ENCODE measurements around the gene PMEPA1. TPM values are rescaled to one million over a fixed set of nuclear protein-coding genes. Genes with fewer than 3 reads are reported as not detected.

The PMEPA1 gene
- total RNA-seq, 1 donor from 2014 or later = 11.7 TPM

DNA sequence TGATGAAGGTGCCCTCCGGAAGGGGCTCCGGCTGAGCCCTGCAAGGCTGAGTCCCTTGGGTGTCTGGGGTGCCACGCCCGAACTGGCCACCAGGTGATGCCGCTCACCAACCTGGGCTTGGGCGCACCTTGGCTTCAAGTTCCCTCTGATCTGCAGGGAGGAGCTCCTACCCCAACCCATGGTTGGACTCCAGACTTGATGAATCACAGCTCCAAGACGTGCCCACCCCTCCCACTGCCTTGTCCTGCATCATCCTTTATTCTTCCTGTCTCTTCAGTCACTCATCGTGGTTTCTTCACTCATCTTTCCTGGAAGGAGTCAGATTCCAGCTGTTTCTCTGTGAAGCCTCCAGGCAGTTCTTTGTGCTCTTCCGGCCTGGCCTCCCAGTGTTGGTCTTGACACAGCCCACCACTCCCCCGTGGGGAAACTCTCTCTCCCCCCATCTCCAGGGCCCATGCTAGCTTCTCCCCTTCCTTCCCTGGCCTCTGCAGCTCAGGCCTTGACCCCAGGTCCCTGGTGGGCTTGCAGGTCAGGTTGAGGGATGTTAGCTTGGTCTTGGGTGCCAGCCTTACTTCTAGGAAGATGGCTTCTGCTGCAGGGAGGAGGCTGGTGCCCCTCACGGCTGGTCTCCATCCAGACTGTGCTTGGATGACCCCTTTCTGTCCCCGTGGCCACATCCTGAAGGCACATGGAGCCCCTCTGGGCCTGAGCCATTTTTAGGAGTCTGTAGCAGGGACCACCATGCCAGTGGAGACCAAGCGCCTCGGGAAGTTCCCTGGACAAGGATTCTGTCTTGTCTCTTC lies 87.0 kb downstream of the PMEPA1 start:
- no peak for DNase-seq

- no peak for DNase-seq
These were observed 87.6 kb downstream of the PMEPA1 start for GRCh38 chr20:57622201-57622570.

- no peak for DNase-seq
These were observed 88.2 kb downstream of the PMEPA1 start for GRCh38 chr20:57621421-57622200.

DNA sequence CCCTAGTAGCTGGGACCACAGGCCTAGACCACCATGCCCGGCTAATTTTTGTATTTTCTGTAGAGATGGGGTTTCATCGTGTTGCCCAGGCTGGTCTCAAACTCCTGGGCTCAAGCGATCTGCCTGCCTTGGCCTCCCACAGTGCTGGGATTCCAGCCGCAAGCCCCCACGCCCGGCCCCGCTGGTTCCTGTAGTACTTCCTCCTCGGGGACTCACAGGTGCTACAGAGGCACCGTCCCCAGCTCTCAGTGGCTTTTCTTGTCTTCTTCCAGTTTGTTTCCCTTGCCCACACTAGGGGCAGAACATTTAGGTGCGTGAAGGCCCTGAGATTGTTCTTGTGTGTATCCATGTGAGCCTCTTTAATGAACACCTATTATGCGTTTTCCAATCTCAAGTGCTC lies 88.8 kb downstream of the PMEPA1 start:
- no peak for DNase-seq

DNA sequence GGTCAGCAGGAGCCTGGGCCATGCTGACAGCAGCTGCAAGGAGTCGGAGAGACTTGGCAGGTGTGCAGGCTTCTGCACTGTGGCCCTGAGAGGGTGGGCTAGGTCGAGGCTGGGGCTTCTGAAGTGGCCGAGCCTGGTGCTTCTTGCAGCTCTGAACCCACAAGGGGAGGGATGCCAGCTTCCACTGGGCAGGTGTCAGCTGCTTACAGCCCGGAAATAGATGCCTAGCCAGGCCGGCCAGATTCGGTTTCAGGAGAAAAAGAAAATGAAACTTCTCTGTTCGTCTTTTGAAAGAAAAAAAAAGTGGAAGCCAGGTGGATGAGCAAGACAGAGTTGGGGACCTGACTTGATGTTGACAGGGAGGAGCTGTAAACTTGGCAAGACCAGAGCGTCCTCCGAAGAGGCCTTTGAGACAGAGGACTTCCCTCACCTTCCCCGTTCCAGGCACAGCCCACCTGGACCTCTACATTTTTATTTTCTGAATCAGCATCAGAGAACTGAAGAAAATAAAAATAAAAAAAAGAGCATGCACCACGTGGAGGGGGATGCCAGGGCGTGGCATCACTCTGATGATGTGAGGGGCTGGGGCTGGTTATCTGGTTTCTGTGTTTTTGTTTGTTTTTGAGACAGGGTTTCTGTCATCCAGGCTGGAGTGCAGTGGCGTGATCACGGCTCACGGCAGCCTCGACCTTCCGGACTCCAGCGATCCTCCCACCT lies 89.4 kb downstream of the PMEPA1 start, which contains the start of gene ZBP1:
ZBP1 (minus strand) TSS at position 153 of the 717 bp plus-strand sequence; CDS start at position 22, 131 bp downstream.
- no peak for DNase-seq

DNA sequence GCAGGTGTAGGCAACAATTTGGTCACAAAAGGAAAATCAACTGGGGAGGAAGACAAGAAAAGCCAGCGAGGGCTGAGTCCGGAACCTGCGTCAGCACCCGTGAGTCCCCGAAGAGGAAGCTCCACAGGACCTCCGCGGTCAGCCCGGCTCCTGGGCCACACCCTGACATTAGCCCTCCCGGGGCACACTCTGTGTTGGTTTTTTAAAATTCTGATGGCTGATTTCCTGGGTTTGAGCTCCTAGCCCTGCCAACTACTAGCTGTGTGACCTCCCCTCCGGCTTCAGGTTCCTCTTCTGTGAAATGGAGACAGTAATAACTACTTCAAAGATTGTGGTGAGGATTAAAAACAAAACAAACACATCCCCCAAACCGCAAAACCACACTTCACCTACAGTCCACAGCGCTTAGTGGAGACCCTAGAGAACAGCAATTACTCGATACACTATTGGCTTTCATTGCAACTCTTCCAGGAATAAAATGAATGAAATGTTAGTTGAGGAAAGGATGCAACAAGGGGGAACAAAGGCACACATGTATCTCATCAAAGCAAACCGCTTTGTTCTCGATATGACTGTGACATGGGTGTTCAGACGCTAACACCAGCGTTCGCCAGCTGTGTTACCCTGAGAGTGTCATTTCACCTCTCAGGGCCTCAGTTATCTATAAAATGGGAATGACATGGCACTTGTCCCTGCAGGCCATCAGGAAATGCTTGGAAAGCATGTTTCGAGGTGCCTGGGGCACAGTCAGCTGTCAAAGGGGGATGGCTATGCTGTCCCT lies 90.6 kb downstream of the PMEPA1 start:
- DNase-seq = no peak

GRCh38 chr20:57618764-57619050 lies 91.1 kb downstream of the PMEPA1 start:
- no peak for DNase-seq

DNA sequence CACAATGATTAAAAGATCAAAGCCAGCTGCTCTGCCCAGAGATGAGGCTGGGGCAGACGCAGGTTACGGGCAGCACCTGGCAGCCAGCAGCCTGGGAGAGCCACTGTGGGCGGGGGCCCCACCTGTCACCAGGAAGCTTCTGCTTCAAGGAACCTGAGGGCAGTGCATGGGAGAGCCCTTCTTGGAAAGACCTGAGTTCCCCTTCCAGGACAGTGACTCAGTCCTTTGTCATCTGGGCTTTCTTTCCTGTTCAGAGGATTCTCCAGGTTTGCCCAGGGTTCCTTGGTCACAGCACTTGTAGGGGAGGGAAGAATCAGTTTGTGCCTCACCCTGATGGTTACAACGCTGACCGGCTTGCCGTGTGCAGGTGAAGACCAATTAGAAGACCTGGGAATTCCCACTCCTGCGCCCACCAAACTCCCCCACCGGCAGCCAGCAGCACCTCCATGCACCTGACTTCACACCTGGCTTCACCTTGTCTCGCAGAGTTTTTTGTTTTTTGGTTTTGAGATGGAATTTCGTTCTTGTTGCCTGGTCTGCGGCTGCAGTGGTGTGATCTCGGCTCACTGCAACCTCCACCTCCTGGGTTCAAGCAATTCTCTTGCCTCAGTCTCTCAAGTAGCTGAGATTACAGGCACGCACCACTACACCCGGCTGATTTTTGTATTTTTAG lies 91.6 kb downstream of the PMEPA1 start:
- DNase-seq = no peak

DNA sequence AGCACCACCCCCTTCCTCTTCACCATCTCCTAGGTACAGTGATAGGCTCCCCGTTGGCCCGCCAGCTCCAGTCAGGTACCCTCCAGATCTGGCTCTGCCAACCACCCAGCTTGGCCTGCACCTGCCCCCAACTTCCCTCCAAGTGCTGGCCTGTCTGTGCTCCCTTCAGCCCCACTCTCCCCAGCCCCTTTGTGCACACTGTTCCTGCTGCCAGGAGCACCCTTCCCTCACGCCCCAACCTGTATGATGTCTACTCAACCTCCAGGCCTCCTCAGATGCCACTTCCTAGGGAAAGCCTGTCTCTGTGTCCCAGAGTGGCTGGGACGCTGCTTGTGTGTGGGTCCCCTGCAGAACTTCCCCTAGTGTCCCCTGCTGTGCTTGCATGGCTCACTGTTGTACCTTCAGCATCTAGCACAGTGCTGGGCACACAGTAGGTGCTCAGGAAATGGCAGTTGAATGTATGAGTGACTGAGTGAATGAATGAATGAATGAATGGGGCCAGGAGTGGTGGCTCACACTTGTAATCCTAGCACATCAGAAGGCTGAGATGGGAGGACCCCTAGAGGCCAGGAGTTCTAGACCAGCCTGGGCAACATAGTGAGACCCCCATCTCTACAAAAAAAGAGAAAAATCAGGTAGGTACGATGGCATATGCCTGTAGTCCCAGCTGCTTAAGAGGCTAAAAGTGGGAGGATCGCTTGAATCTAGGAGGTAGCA lies 92.6 kb downstream of the PMEPA1 start:
- DNase-seq = no peak

- DNase-seq = no peak
These were observed 93.5 kb downstream of the PMEPA1 start for GRCh38 chr20:57616143-57616951.

GRCh38 chr20:57615445-57615811 lies 94.4 kb downstream of the PMEPA1 start:
- DNase-seq = no peak

- no peak for DNase-seq
These were observed 95.0 kb downstream of the PMEPA1 start for GRCh38 chr20:57614490-57615444.

- no peak for DNase-seq
These were observed 96.3 kb downstream of the PMEPA1 start for GRCh38 chr20:57613481-57613921.

DNA sequence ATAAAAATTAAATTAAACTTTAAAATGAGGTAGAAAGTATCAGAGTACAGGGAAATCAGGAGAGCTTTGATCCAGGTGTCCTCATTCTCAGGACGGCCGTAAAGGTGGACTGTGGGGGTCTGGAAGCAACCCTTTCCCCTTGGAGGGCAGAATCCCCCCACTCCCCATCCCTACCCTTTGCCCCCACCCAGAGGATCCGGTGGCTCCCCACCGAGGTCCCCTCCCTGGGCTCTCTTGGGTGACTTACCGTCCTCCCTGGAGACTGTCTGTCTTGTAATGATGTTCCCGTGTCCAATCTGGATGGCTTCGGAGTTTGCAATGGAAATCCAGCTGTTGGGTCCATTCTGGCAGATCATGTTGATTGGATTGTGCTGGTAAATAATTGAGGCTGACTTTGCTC lies 96.9 kb downstream of the PMEPA1 start:
- DNase-seq = no peak

DNA sequence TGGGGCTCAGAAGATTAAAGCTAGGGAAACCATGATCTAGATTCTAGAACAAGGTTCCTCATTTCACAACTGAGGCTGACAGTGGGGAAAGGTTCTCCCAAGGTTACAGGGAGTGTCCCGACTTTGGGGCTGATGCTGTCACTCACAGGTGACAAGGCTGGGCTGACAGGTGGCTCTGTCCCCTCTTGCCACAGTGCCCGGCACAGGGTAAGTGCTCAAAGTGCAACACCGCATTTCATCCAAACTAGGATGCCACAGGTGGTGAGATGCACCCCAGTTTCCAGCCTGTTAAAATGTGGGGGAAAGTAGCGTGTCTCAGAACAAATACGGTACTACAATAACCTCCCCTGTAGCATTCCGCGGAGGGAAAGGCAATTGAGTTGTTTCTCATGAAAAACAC lies 97.4 kb downstream of the PMEPA1 start:
- no peak for DNase-seq

DNA sequence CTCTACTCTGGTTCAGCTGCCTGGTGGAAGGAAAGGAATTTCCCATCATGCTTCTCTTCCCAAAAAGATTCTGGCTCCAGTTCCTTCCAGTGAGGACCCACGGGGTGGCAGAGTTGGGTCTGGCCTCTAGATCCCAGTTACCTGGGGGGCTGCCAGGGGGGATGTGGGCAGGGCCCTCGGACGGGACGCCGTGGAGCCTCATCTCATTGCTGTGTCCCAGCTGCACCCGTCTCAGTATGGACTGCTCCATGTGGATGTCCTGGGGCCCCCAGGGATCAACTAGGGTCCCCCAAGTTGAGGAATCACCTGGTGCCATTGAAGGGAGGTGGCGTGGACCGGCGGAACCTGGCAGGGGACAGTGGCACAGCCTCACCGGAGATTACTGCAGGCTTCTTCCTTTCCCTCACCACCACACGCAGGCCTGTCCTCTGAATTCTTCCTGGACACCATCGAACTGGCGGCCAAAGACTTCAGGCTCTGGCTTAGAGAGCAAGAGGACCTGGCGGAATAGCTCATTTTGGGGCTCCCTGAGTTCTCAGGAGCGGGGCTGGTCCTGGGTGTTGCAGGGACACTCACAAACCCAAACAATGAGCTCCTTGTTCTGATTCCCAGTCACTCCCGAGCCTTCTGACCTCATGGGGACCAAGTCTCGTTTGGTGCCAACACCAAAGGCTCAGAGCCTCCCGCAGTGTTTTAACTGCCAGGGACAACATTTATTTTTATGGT lies 98.1 kb downstream of the PMEPA1 start:
- DNase-seq = no peak

DNA sequence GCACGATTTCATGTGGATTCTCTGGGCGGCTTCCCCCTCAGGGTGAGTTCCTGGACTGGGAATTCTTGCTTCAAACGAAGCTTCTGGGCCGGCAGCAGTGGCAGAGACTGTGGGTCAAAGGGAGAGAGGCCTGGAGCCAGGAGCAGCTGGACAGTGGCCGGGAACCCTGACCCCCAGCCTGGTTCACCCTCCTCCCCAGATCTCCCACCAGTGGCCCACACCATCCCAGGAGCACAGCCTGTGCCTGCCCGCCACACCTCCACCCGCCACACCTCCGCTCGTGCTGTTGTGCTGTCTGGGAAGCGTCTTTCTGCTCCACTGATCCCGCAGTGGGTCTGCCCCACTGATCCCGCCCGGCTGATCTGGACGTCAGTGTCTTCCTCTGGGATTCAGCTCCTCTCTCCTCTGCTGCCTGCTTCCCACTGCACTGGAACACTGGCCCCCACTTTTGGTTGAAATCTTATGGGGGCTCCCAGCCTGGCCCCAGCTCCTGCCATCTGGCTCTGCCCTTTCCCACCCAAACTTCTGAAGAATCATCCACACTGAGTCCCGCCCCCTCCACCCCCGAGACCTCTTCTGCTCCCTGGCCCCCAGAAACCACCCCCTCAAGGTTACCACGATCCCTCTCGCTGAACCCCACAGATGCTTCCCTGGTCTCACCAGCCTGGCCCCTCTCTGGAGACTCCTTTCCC lies 99.4 kb downstream of the PMEPA1 start:
- DNase-seq = no peak

GRCh38 chr20:57609842-57610167 lies 100.0 kb downstream of the PMEPA1 start:
- DNase-seq = no peak
